K562 (cell line): ENCODE results near the gene DPYSL3. TPM values are rescaled to one million over a fixed set of nuclear protein-coding genes. Genes with fewer than 3 reads are reported as not detected.
"Not testable (repeated sequence)": the region's sequence is repeated elsewhere in the genome, so short reads cannot be mapped to it uniquely, and the experiment has no call there.

ENCODE experiments used
- ATAC-seq: fragments of 200-7000 bp; cut with Tn5 transposase; 3 replicates; pipeline ENCODE4 v1.9.1; 2020; ENCODE audit warnings: moderate library complexity
- BruUV-seq: library from RNA; stranded (reverse); fragments of 400-500 nt; replicated peaks from 2 replicates; lab custom pipeline; 2021; lab: Mats Ljungman, UMichigan
- CTCF ChIA-PET: fragments of 300-600 bp; formaldehyde crosslinking; extraction: SDS; loops from one replicate; lab custom pipeline; 2021; ENCODE audit warnings: low intra/inter-chr PET ratio; lab: Yijun Ruan, JAX
- POLR2A ChIA-PET: fragments of 300-600, 350-650 bp; sonication (Branson Sonifier 250); formaldehyde crosslinking; extraction: SDS; loops from one replicate; lab custom pipeline; 2021; ENCODE audit warnings: antibody characterized with exemption, inconsistent platforms; lab: Yijun Ruan, JAX
- DNase-seq, 4 experiments: peaks; one replicate each; pipeline versions ENCODE4 v3.0.0 to v3.0.0-alpha.2; 2011 to 2018; ENCODE audit warnings: low spot score in 3 of 4, mixed read lengths in 3 of 4; ENCODE audit errors: extremely low read depth in 1 of 4
- FAIRE-seq: peaks from 2 replicates; lab custom pipeline; 2011; peaks lifted over from hg19 to GRCh38; lab: Jason Lieb, UNC
- H2AFZ ChIP-seq: 2 replicates; pipeline ENCODE4 v1.6.0; 2011; ENCODE audit warnings: low read depth, low read length, control low read depth, inconsistent platforms
- H3K27ac ChIP-seq: fragments of 200-600 bp; 3 replicates; pipeline ENCODE4 v1.8.0; 2011; ENCODE audit warnings: low read depth, mild to moderate bottlenecking, control low read depth, inconsistent platforms, low read length, moderate library complexity, mixed read lengths; ENCODE audit errors: extremely low read depth
- H3K27me3 ChIP-seq, 2 experiments: fragments of 300-600 bp in 1 of 2; 2 replicates in 1 of 2; 3 replicates in 1 of 2; pipeline versions ENCODE4 v1.6.0 to v1.8.0; 2011; ENCODE audit warnings: inconsistent platforms in 2 of 2, low read length in 2 of 2, mild to moderate bottlenecking in 1 of 2, mixed read lengths in 1 of 2, moderate library complexity in 1 of 2; ENCODE audit not compliant: control insufficient read depth in 2 of 2, insufficient read depth in 2 of 2
- H3K36me3 ChIP-seq: fragments of 300-600 bp; 3 replicates; pipeline ENCODE4 v1.8.0; 2011; ENCODE audit warnings: mild to moderate bottlenecking, low read length, inconsistent platforms; ENCODE audit not compliant: control insufficient read depth, insufficient read depth
- H3K4me1 ChIP-seq, 2 experiments: fragments of 200-600 bp in 1 of 2; replicated peaks in 1 of 2; 2 replicates in 1 of 2; 3 replicates in 1 of 2; pipeline versions ENCODE4 v1.5.1 to v1.8.0; 2011; ENCODE audit warnings: inconsistent platforms in 2 of 2, low read length in 2 of 2, mild to moderate bottlenecking in 1 of 2, mixed read lengths in 1 of 2, moderate library complexity in 1 of 2; ENCODE audit not compliant: control insufficient read depth in 2 of 2, insufficient read depth in 2 of 2
- H3K4me2 ChIP-seq: 2 replicates; pipeline ENCODE4 v1.6.1; 2011; ENCODE audit warnings: low read length, control low read depth, inconsistent platforms, mixed read lengths; ENCODE audit not compliant: insufficient read depth
- H3K4me3 ChIP-seq: fragments of 200-600 bp; sonication (generic), shearing (Covaris generic); 2 replicates; pipeline ENCODE4 v1.5.1; 2016; ENCODE audit warnings: control low read depth, inconsistent platforms
- H3K79me2 ChIP-seq: fragments of 200-600 bp; 3 replicates; pipeline ENCODE4 v1.8.0; 2011; ENCODE audit warnings: low read length, inconsistent platforms; ENCODE audit not compliant: control insufficient read depth, insufficient read depth
- H3K9ac ChIP-seq, 2 experiments: 2 replicates each; pipeline versions ENCODE4 v1.6.0 to v1.6.1; 2011; ENCODE audit warnings: low read depth in 2 of 2, low read length in 2 of 2, control low read depth in 1 of 2, inconsistent platforms in 1 of 2, mild to moderate bottlenecking in 1 of 2, mixed read lengths in 1 of 2; ENCODE audit not compliant: insufficient read depth in 1 of 2
- H3K9me1 ChIP-seq: one replicate; pipeline ENCODE4 v1.6.0; 2011; ENCODE audit warnings: inconsistent platforms, mild to moderate bottlenecking, low read length, moderate library complexity; ENCODE audit not compliant: control insufficient read depth, insufficient read depth
- H3K9me3 ChIP-seq: replicated peaks from 2 replicates; pipeline ENCODE4 v1.5.1; 2011; ENCODE audit warnings: low read depth, low read length, inconsistent platforms; ENCODE audit not compliant: control insufficient read depth, insufficient read depth
- H4K20me1 ChIP-seq: replicated peaks from 2 replicates; pipeline ENCODE4 v1.6.1; 2011; ENCODE audit warnings: low read length, inconsistent platforms, mixed read lengths; ENCODE audit not compliant: control insufficient read depth, insufficient read depth
- ARID1B ChIP-seq: fragments of 450-650 bp; IDR thresholded peaks from 2 replicates; pipeline ENCODE4 v1.6.1; 2016; ENCODE audit warnings: antibody characterized with exemption, mild to moderate bottlenecking, inconsistent platforms
- HDAC8 ChIP-seq: fragments of 450-650 bp; IDR thresholded peaks from 2 replicates; pipeline ENCODE4 v1.6.1; 2016; ENCODE audit warnings: mild to moderate bottlenecking, missing genetic modification characterization, moderate library complexity, missing compliant biosample characterization
- KDM2B ChIP-seq: fragments of 250-450 bp; sonication (Bioruptor Pico); IDR thresholded peaks from 2 replicates; pipeline ENCODE4 v1.8.0; 2021; ENCODE audit warnings: mild to moderate bottlenecking, moderate library complexity
- PRPF4 ChIP-seq: fragments of 200-400 bp; formaldehyde crosslinking; IDR thresholded peaks from one replicate; pipeline ENCODE4 v1.6.1; 2017; ENCODE audit warnings: low read length, low read depth, mild to moderate bottlenecking; ENCODE audit not compliant: insufficient read depth, poor library complexity, severe bottlenecking
- RHOXF2B ChIP-seq: fragments of 250-450 bp; sonication (Bioruptor Pico); conservative IDR thresholded peaks from 2 replicates; pipeline ENCODE4 v1.5.1; 2021
- SRSF3 ChIP-seq: fragments of 200-400 bp; formaldehyde crosslinking; IDR thresholded peaks from 2 replicates; pipeline ENCODE4 v1.6.1; 2016; ENCODE audit warnings: mild to moderate bottlenecking, low read length, moderate library complexity; ENCODE audit not compliant: insufficient read depth
- TSC22D4 ChIP-seq: fragments of 450-650 bp; IDR thresholded peaks from 2 replicates; pipeline ENCODE4 v1.6.1; 2016; ENCODE audit warnings: missing genetic modification characterization, missing biosample characterization, control low read depth
- ZC3H11A ChIP-seq: IDR thresholded peaks from 2 replicates; pipeline ENCODE4 v1.6.1; 2012; ENCODE audit warnings: low read depth, low read length, improper control_type of control experiment
- ZNF436 ChIP-seq: fragments of 250-450, 450-650 bp; sonication (Bioruptor Pico); formaldehyde crosslinking; IDR thresholded peaks from 2 replicates; pipeline ENCODE4 v1.7.0; 2020; ENCODE audit warnings: mild to moderate bottlenecking
- WGBS: fragments of 100-300 bp; shearing (Covaris generic); methylation state at CpG from one replicate; pipeline ENCODE4 v1.1.6; 2016; ENCODE audit warnings: low coverage, mixed read lengths; ENCODE audit not compliant: insufficient coverage; ENCODE audit errors: missing lambda C conversion rate; 5-methylcytosine and 5-hydroxymethylcytosine counted together
- in situ Hi-C: fragments of 300-500 bp; cut with MboI; formaldehyde crosslinking; loops from 4 replicates; pipeline ENCODE4 v1.15.0; 2018; ENCODE audit warnings: inconsistent platforms, mixed read lengths
- intact Hi-C: fragments of 100-400 bp; cut with micrococcal nuclease; formaldehyde crosslinking; loops from 2 replicates; pipeline ENCODE4 v1.14.2; 2022
- polyA plus RNA-seq, 8 experiments: library from polyadenylated mRNA; depleted of rRNA in 4 of 8; stranded (reverse) in 5 of 8; unstranded in 3 of 8; fragments of >200 nt; fragmentation: Nextera tagmentation in 2 of 8; fragmentation: Illumina TruSeq in 1 of 8; extraction: Ambion mirVana in 2 of 8; extraction: Trizol in 1 of 8; gene quantifications; 2 replicates each; pipeline versions ENCODE4 v1.2.1 to v1.2.3, GENCODE V29; 2011 to 2014; ENCODE audit warnings: inconsistent platforms in 1 of 8, missing spikeins in 1 of 8
- total RNA-seq, 7 experiments: library from RNA; depleted of rRNA in 6 of 7; stranded (reverse); fragments of >200 nt in 6 of 7; fragmentation: Illumina TruSeq in 2 of 7; extraction: Trizol in 2 of 7; gene quantifications; 2 replicates each; pipeline versions ENCODE4 v1.2.1 to v1.2.3, GENCODE V29; 2011 to 2021; ENCODE audit warnings: low replicate concordance in 1 of 7
- TF ChIP-seq, protein P1 (sequence below), 2 experiments: fragments of 450-650 bp; conservative IDR thresholded peaks; 2 replicates each; pipeline ENCODE4 v1.6.1; 2017; ENCODE audit warnings: mild to moderate bottlenecking in 2 of 2, moderate library complexity in 2 of 2
- TF ChIP-seq, protein P2 (sequence below): sonication (generic); formaldehyde crosslinking; IDR thresholded peaks from 2 replicates; pipeline ENCODE4 v1.8.0; 2022; ENCODE audit warnings: mild to moderate bottlenecking, missing genetic modification reagents, borderline replicate concordance
- TF ChIP-seq, protein P3 (sequence below): fragments of 450-650 bp; IDR thresholded peaks from 2 replicates; pipeline ENCODE4 v1.6.1; 2016

Gene DPYSL3
- total and polyA plus RNA-seq, 9 of the 15 experiments (the other 6 are each of a cell fraction or from before 2014, with no cell fraction given): 0.07 to 0.55 TPM; not detected in 7

DNA sequence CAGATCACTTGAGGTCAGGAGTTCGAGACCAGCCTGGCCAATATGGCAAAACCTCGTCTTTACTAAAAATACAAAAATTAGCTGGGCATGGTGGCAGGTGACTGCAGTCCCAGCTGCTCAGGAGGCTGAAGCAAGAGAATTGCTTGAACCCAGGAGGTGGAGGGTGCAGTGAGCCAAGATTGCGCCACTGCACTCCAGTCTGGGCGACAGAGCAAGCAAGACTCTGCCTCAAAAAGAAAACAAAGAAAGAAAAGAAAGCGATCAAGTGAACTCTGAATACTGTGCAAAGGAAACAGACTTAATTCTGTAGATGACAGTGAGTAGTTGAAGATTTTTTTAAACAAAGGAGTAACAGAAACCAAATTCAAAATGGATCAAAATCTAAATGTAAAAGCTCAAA is 43.9 kb upstream of the DPYSL3 start:
- WGBS: 0% methylated on average over 5 of the region's 5 CpGs
- DNase-seq, H3K4me1 ChIP-seq, in situ Hi-C loops, H3K4me3 ChIP-seq, ATAC-seq, H3K27me3 ChIP-seq, H3K9me3 ChIP-seq, H3K4me2 ChIP-seq, POLR2A ChIA-PET, H3K79me2 ChIP-seq, H3K27ac ChIP-seq, CTCF ChIA-PET, H3K9me1 ChIP-seq, H4K20me1 ChIP-seq, H3K36me3 ChIP-seq, FAIRE-seq, BruUV-seq, H2AFZ ChIP-seq, intact Hi-C loops, H3K9ac ChIP-seq: not testable (repeated sequence)

DNA sequence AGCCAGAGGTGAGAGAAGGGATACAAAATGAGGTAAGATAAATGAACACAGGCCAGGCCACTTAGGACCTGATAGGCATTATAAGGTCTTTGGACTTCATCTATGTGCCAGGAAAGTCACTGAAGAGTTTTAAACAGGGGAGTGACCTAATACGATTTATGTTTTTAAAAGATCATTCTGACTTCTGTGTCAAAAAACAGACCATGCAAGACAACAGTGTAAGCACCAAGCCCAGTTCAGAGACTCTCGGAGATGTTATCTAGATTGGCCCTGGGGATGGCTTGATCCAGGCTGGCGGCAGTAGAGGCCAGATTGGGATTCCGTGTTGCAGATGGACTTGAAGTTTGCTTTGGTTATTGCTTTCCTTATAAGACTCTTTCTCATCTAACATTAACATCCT is 43.0 kb upstream of the DPYSL3 start:
- H3K27ac ChIP-seq: no peak overlapping the region
- H3K9me1 ChIP-seq: no peaks in the 10 kb centered on the region
- no peaks in the 10 kb centered on the region for H3K79me2 ChIP-seq
- no peaks in the 10 kb centered on the region for H4K20me1 ChIP-seq
- WGBS: 5% methylated on average over 4 of the region's 4 CpGs
- H3K36me3 ChIP-seq: no peaks in the 10 kb centered on the region
- no TSS peak for BruUV-seq
- in situ Hi-C loops (no loop called here), intact Hi-C loops (no loop called here)
- H3K9me3 ChIP-seq: no peaks in the 10 kb centered on the region
- H3K4me1 ChIP-seq: no peaks in the 10 kb centered on the region
- FAIRE-seq: no peak
- ChIA-PET POLR2A (no interaction called here), CTCF (no interaction called here)
- no peak overlapping the region for H3K9ac ChIP-seq
- no peak overlapping the region for H3K4me3 ChIP-seq
- no peak for ATAC-seq
- DNase-seq: no peak
- no peak overlapping the region for H3K4me2 ChIP-seq
- no peak overlapping the region for H2AFZ ChIP-seq
- H3K27me3 ChIP-seq: no peaks in the 10 kb centered on the region
- TF ChIP-seq RHOXF2B: no peak
- TF ChIP-seq HDAC8 (tag): no peak
- no peak for TF ChIP-seq SRSF3
- no peak for TF ChIP-seq ZNF436 (CRISPR knock-in tag)
- TF ChIP-seq ZC3H11A: no peak
- no peak for TF ChIP-seq TSC22D4 (tag)
- no peak for TF ChIP-seq PRPF4
- no peak for TF ChIP-seq ARID1B
- TF ChIP-seq, protein P1, sequence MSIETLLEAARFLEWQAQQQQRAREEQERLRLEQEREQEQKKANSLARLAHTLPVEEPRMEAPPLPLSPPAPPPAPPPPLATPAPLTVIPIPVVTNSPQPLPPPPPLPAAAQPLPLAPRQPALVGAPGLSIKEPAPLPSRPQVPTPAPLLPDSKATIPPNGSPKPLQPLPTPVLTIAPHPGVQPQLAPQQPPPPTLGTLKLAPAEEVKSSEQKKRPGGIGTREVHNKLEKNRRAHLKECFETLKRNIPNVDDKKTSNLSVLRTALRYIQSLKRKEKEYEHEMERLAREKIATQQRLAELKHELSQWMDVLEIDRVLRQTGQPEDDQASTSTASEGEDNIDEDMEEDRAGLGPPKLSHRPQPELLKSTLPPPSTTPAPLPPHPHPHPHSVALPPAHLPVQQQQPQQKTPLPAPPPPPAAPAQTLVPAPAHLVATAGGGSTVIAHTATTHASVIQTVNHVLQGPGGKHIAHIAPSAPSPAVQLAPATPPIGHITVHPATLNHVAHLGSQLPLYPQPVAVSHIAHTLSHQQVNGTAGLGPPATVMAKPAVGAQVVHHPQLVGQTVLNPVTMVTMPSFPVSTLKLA (conservative IDR thresholded peaks at IDR 0.05): no peak
- TF ChIP-seq, protein P2, sequence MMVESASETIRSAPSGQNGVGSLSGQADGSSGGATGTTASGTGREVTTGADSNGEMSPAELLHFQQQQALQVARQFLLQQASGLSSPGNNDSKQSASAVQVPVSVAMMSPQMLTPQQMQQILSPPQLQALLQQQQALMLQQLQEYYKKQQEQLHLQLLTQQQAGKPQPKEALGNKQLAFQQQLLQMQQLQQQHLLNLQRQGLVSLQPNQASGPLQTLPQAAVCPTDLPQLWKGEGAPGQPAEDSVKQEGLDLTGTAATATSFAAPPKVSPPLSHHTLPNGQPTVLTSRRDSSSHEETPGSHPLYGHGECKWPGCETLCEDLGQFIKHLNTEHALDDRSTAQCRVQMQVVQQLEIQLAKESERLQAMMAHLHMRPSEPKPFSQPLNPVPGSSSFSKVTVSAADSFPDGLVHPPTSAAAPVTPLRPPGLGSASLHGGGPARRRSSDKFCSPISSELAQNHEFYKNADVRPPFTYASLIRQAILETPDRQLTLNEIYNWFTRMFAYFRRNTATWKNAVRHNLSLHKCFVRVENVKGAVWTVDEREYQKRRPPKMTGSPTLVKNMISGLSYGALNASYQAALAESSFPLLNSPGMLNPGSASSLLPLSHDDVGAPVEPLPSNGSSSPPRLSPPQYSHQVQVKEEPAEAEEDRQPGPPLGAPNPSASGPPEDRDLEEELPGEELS: no peak
- no peak for TF ChIP-seq KDM2B (CRISPR knock-in tag)
- TF ChIP-seq, protein P3, sequence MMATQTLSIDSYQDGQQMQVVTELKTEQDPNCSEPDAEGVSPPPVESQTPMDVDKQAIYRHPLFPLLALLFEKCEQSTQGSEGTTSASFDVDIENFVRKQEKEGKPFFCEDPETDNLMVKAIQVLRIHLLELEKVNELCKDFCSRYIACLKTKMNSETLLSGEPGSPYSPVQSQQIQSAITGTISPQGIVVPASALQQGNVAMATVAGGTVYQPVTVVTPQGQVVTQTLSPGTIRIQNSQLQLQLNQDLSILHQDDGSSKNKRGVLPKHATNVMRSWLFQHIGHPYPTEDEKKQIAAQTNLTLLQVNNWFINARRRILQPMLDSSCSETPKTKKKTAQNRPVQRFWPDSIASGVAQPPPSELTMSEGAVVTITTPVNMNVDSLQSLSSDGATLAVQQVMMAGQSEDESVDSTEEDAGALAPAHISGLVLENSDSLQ: no peak
